Naive thymus-derived CD4-positive, alpha-beta T cell (primary cell): ENCODE data around the gene TMC5. TPM values are rescaled to one million over a fixed set of nuclear protein-coding genes. Genes with fewer than 3 reads are reported as not detected.

ENCODE experiments used
- ATAC-seq: fragments of 150-1000 bp; cut with Tn5 transposase; 2 replicates; pipeline ENCODE4 v1.10.0; 2021; ENCODE audit warnings: mild to moderate bottlenecking, moderate library complexity
- CTCF ChIA-PET: fragments of 350-600 bp; sonication (Branson Sonifier 250); formaldehyde crosslinking; loops from one replicate; lab custom pipeline; 2021; ENCODE audit warnings: antibody characterized with exemption; lab: Charles Lee
- POLR2A ChIA-PET: fragments of 350-600 bp; sonication (Branson Sonifier 250); formaldehyde crosslinking; loops from one replicate; lab custom pipeline; 2021; ENCODE audit warnings: antibody characterized with exemption, inconsistent platforms; lab: Charles Lee
- DNase-seq, 9 donors: peaks; one replicate each; pipeline versions ENCODE4 v3.0.0 to v3.0.0-alpha.2; 2020 to 2022; ENCODE audit warnings: mixed read lengths in 1 of 9
- H3K27ac ChIP-seq: one replicate; pipeline ENCODE4 v1.7.0; 2013; ENCODE audit warnings: mild to moderate bottlenecking, low read depth, low read length, moderate library complexity
- H3K27me3 ChIP-seq, 2 donors: one replicate each; pipeline ENCODE4 v1.7.0; 2013; ENCODE audit warnings: low read length in 2 of 2, mild to moderate bottlenecking in 2 of 2, moderate library complexity in 2 of 2; ENCODE audit not compliant: control insufficient read depth in 2 of 2, insufficient read depth in 2 of 2
- H3K36me3 ChIP-seq, 3 experiments: 1 replicate in 2 of 3; 2 replicates in 1 of 3; pipeline ENCODE4 v1.7.0; 2013; ENCODE audit warnings: low read length in 3 of 3, mild to moderate bottlenecking in 3 of 3, moderate library complexity in 1 of 3; ENCODE audit not compliant: insufficient read depth in 3 of 3, control insufficient read depth in 2 of 3
- H3K4me1 ChIP-seq, 2 donors: one replicate each; pipeline ENCODE4 v1.7.0; 2013; ENCODE audit warnings: low read length in 2 of 2, mild to moderate bottlenecking in 2 of 2, moderate library complexity in 1 of 2; ENCODE audit not compliant: control insufficient read depth in 2 of 2, insufficient read depth in 2 of 2
- H3K4me3 ChIP-seq: 2 replicates; pipeline ENCODE4 v1.7.0; 2013; ENCODE audit warnings: mild to moderate bottlenecking, low read length
- H3K9me3 ChIP-seq, 3 experiments: 1 replicate in 2 of 3; 2 replicates in 1 of 3; pipeline ENCODE4 v1.7.0; 2013; ENCODE audit warnings: low read length in 3 of 3; ENCODE audit not compliant: control insufficient read depth in 2 of 3
- H3K27ac Mint-ChIP-seq, 9 donors: one replicate each; pipeline ENCODE4 v1.8.0; 2020 to 2022; ENCODE audit warnings: mixed read lengths in 9 of 9, mild to moderate bottlenecking in 8 of 9, moderate library complexity in 5 of 9, inconsistent platforms in 2 of 9
- H3K27me3 Mint-ChIP-seq, 5 donors: one replicate each; pipeline ENCODE4 v1.8.0; 2021 to 2022; ENCODE audit warnings: mixed read lengths in 5 of 5, mild to moderate bottlenecking in 1 of 5
- H3K36me3 Mint-ChIP-seq, 5 donors: one replicate each; pipeline ENCODE4 v1.8.0; 2020 to 2022; ENCODE audit warnings: mixed read lengths in 5 of 5, mild to moderate bottlenecking in 3 of 5, inconsistent platforms in 1 of 5
- H3K4me1 Mint-ChIP-seq, 7 donors: one replicate each; pipeline ENCODE4 v1.8.0; 2020 to 2022; ENCODE audit warnings: mixed read lengths in 7 of 7, mild to moderate bottlenecking in 3 of 7, inconsistent platforms in 1 of 7
- H3K4me3 Mint-ChIP-seq, 10 donors: one replicate each; pipeline ENCODE4 v1.8.0; 2020 to 2022; ENCODE audit warnings: mild to moderate bottlenecking in 10 of 10, mixed read lengths in 10 of 10, moderate library complexity in 6 of 10, inconsistent platforms in 2 of 10
- H3K9me3 Mint-ChIP-seq, 11 donors: one replicate each; pipeline ENCODE4 v1.8.0; 2020 to 2022; ENCODE audit warnings: mixed read lengths in 11 of 11, mild to moderate bottlenecking in 4 of 11, inconsistent platforms in 1 of 11, moderate library complexity in 1 of 11
- intact Hi-C, 2 donors: fragments of 100-400 bp; cut with micrococcal nuclease; formaldehyde crosslinking; loops; one replicate each; pipeline ENCODE4 v1.15.1; 2023
- polyA plus RNA-seq, 2 donors: library from polyadenylated mRNA; unstranded; fragments of 300-500 nt; fragmentation: Illumina TruSeq; gene quantifications; one replicate each; pipeline ENCODE4 v1.2.3, GENCODE V29; 2021
- total RNA-seq, 6 experiments: library from RNA in 5 of 6; stranded (reverse) in 5 of 6; gene quantifications; 1 replicate in 5 of 6; 2 replicates in 1 of 6; pipeline ENCODE4 v1.2.3 and lab custom pipeline; 2021 to 2026

The TMC5 gene
- total and polyA plus RNA-seq, 7 experiments from 2014 or later, result not detected

DNA sequence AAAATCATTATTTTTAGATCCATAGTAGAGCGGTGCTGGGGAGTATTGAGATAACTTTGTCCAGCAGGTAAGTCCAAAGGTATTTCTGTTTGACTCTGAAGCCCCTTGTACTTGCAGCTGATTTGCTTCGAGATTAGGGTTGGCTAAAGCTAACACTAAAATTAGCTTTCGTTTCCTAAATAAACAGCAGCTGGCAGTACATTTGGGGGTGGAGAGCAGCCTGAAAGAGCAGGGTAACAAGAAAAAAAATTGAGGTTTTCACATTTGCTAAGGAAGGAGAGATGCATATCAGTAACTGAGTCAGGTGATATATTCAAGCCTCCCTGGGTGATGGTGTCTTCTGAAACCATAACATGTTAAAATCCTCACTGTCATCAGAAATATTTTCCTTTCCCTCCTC lies 37.4 kb upstream of the TMC5 start:
- ATAC-seq, result no peak
- Histone ChIP-seq H3K36me3 (no peaks in the 10 kb centered on the region), H3K9me3 (no peaks in the 10 kb centered on the region), H3K27ac (no peak overlapping the region), H3K27me3 (no peaks in the 10 kb centered on the region), H3K4me1 (no peaks in the 10 kb centered on the region), H3K4me3 (no peak overlapping the region)
- H3K27me3 Mint-ChIP-seq, result peaks cover 9 to 29% (median 15%) of the 10 kb centered on the region in 5 donors
- H3K27ac Mint-ChIP-seq, result peak overlapping the region in 1 of 9 donors; percentile 83
- intact Hi-C loops, result no loop called here
- peak overlapping the region in 1 of 10 donors; percentile 71 for H3K4me3 Mint-ChIP-seq
- no peaks in the 10 kb centered on the region for H3K36me3 Mint-ChIP-seq
- H3K4me1 Mint-ChIP-seq, result peaks cover 0 to 46% (median 0%) of the 10 kb centered on the region in 7 donors
- ChIA-PET CTCF (no interaction called here), POLR2A (no interaction called here)
- DNase-seq, result no peak
- H3K9me3 Mint-ChIP-seq, result no peaks in the 10 kb centered on the region

DNA sequence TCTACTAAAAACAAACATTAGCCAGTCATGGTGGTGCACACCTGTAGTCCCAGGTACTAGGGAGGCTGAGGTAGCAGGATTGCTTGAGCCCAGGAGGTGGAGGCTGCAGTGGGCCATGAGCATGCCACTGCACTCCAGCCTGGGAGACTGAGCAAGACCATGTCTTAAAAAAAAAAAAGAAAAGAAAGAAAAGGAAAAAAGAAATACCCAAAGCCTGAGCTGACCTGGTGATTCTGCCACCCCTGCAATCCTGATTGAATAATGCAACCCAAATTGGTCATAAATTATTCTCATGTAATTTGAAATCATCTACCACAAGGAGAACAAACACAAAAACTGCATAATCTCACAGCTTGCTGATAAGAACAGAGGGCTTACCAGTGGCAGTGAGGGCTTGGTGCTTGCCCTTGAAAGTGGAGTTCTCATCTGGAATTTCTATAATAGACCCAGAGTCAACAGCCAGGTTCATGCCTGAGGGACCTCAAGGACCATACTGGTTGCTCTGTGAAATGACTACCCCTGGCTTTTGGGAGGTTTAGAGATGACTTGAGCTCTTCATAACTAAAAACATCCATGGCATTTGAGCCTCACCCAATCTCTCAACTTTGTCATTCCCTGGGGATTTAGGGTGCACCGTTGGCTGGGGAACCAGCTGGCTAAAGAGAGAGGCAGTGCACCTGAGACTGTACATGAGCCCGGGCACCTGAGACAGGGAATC lies 35.4 kb upstream of the TMC5 start:
- peaks cover 0 to 2% (median 0%) of the 10 kb centered on the region in 11 donors for H3K9me3 Mint-ChIP-seq
- ChIA-PET POLR2A (no interaction called here), CTCF (no interaction called here)
- peaks cover 0 to 2% (median 0%) of the 10 kb centered on the region in 5 donors for H3K36me3 Mint-ChIP-seq
- intact Hi-C loops, result no loop called here
- H3K4me1 Mint-ChIP-seq, result peaks cover 0 to 46% (median 0%) of the 10 kb centered on the region in 7 donors
- H3K27ac Mint-ChIP-seq, result no peak overlapping the region
- Histone ChIP-seq H3K9me3 (no peaks in the 10 kb centered on the region), H3K36me3 (no peaks in the 10 kb centered on the region), H3K4me3 (no peak overlapping the region), H3K27me3 (no peaks in the 10 kb centered on the region), H3K4me1 (no peaks in the 10 kb centered on the region), H3K27ac (no peak overlapping the region)
- peaks cover 10 to 40% (median 13%) of the 10 kb centered on the region in 5 donors for H3K27me3 Mint-ChIP-seq
- no peak for DNase-seq
- H3K4me3 Mint-ChIP-seq, result peak overlapping the region in 1 of 10 donors; percentile 72
- no peak for ATAC-seq

DNA sequence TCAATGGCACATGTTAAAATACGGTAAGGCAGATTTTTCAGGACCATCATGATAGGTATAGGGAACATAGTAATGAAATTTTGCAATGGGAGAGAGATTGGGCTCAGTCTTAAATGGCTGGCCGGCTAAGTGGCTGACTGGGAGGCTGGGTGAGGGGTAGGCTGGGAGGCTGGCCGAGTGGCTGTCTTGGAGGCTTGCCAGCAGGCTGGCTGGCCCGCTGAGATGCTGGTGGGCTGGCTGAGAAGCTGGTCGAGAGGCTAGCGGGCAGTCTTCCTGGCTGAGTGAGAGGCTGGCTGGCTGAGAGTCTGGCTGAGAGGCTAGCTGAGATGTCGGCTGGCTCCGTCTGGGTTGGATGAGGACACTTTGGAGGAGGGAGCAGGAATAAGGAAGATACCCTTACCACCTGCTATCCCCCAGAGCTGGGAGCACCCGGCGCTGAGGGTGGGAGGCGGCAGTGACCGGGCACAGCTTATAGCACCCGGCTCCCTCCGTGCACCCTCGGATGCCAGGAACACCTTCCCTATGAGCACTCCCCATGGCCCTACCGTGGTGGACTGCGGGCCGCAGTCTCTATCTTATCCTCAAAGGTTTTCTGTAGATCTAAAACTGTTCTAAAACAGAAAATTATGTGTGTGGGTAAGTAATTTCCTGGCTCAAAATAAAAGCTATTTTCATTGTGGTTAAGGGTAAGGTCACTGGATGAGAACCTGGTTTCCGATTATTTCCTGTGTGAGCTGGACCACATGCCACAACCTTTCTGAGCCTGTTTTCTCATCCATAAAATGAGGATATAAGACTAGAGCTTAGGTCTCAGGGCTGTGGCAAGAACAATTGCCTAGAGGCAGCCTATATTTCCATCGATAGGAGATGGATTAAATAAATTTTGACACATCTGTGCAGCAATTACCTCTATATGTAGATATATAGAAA lies 34.5 kb upstream of the TMC5 start:
- peak overlapping the region in 1 of 10 donors; percentile 72 for H3K4me3 Mint-ChIP-seq
- no peak overlapping the region for H3K4me3 ChIP-seq
- ATAC-seq (no peak), DNase-seq (no peak)
- no peaks in the 10 kb centered on the region for H3K27me3 ChIP-seq
- no peaks in the 10 kb centered on the region for H3K36me3 ChIP-seq
- H3K9me3 ChIP-seq, result no peaks in the 10 kb centered on the region
- H3K27me3 Mint-ChIP-seq, result peaks cover 10 to 45% (median 17%) of the 10 kb centered on the region in 5 donors
- H3K4me1 ChIP-seq, result no peaks in the 10 kb centered on the region
- H3K9me3 Mint-ChIP-seq, result peaks cover 0 to 2% (median 0%) of the 10 kb centered on the region in 11 donors
- intact Hi-C loops, result no loop called here
- CTCF ChIA-PET, result no interaction called here
- POLR2A ChIA-PET, result no interaction called here
- H3K36me3 Mint-ChIP-seq, result peaks cover 0 to 2% (median 0%) of the 10 kb centered on the region in 5 donors
- no peak overlapping the region for H3K27ac Mint-ChIP-seq
- H3K27ac ChIP-seq, result no peak overlapping the region
- peaks cover 0 to 46% (median 0%) of the 10 kb centered on the region in 7 donors for H3K4me1 Mint-ChIP-seq

DNA sequence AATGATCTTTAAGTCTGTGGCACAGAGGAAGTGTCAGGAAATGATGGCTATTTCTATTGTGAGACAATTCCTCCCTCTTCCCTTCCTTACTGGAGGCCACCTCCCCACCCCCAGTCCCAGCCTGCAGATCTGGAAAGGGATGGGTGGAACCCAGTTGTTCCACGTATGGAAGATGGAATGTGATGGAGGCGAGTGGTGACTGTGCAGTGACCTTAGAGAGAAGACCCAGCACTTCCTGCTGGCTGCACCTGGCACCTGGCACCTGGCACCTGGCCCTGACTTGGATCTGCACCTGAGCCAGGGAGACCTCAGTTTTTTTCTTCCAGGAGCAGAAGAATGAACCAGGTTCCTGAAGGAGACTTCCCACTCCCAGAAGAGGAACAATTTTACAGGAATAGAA lies 33.0 kb upstream of the TMC5 start:
- no peak overlapping the region for H3K4me3 ChIP-seq
- intact Hi-C loops, result no loop called here
- no peaks in the 10 kb centered on the region for H3K36me3 ChIP-seq
- peaks cover 0 to 3% (median 0%) of the 10 kb centered on the region in 11 donors for H3K9me3 Mint-ChIP-seq
- no peak overlapping the region for H3K4me3 Mint-ChIP-seq
- no peak overlapping the region for H3K27ac ChIP-seq
- ATAC-seq (no peak), DNase-seq (no peak)
- no peaks in the 10 kb centered on the region for H3K9me3 ChIP-seq
- peaks cover 16 to 57% (median 31%) of the 10 kb centered on the region in 5 donors for H3K27me3 Mint-ChIP-seq
- H3K4me1 Mint-ChIP-seq, result peaks cover 0 to 51% (median 0%) of the 10 kb centered on the region in 7 donors
- CTCF ChIA-PET, result no interaction called here
- POLR2A ChIA-PET, result no interaction called here
- H3K4me1 ChIP-seq, result no peaks in the 10 kb centered on the region
- no peak overlapping the region for H3K27ac Mint-ChIP-seq
- peaks cover 0 to 2% of the 10 kb centered on the region in 2 donors for H3K27me3 ChIP-seq
- H3K36me3 Mint-ChIP-seq, result peaks cover 0 to 2% (median 0%) of the 10 kb centered on the region in 5 donors

DNA sequence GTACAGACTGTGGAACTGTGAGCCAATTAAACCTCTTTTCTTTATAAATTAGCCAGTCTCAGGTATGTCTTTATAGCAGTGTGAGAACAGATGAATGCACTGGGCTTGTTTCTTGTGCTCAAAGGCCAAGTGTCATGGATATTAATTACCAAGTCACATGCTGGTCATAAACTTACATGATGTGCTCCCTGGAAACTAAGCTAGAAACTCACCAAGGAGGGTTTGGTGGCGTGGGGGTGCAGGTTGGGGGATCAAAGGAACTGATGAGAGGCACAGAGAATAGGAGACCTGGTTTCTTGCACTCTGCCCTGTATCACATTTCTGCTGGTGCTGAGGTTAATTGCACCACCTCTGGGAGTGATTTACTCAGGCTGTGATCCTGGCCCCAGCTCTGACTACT lies 31.2 kb upstream of the TMC5 start:
- H3K9me3 ChIP-seq, result no peaks in the 10 kb centered on the region
- no peak overlapping the region for H3K4me3 ChIP-seq
- H3K4me3 Mint-ChIP-seq, result no peak overlapping the region
- DNase-seq (no peak), ATAC-seq (no peak)
- H3K4me1 ChIP-seq, result no peaks in the 10 kb centered on the region
- ChIA-PET CTCF (no interaction called here), POLR2A (no interaction called here)
- H3K27ac ChIP-seq, result no peak overlapping the region
- peaks cover 0 to 37% (median 0%) of the 10 kb centered on the region in 7 donors for H3K4me1 Mint-ChIP-seq
- H3K36me3 Mint-ChIP-seq, result peaks cover 0 to 2% (median 0%) of the 10 kb centered on the region in 5 donors
- no peaks in the 10 kb centered on the region for H3K36me3 ChIP-seq
- peaks cover 0 to 2% of the 10 kb centered on the region in 2 donors for H3K27me3 ChIP-seq
- H3K27ac Mint-ChIP-seq, result no peak overlapping the region
- peaks cover 11 to 58% (median 40%) of the 10 kb centered on the region in 5 donors for H3K27me3 Mint-ChIP-seq
- peaks cover 0 to 4% (median 0%) of the 10 kb centered on the region in 11 donors for H3K9me3 Mint-ChIP-seq
- intact Hi-C loops, result no loop called here

DNA sequence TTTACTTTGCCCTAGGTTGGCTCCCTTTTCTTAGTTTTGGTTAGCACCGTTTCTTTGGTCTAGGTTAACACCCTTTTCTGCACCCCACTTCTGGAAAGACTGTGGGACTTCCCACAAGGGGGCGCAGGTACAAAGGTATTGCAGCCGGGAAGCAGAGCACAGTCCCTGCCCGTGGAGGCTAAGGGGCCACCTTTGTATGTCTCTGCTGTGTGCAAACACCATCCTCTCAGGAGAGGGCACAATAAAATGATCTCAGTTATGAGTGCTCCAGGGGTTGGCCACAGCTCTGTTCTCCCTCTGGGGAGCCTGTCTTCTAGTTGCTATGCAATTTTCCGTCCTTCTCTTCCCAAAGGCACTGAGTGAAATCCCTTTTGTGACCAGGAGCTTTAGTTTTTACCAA lies 28.4 kb upstream of the TMC5 start:
- no peak for ATAC-seq
- intact Hi-C loops, result loop anchor here in 1 of 2 donors (1.0 kb wide), 1 partner anchor 113 kb away; no protein-coding TSS in a partner anchor

More for the DNA sequence above, 28.4 kb upstream of the TMC5 start:
- H3K4me3 ChIP-seq, result no peak overlapping the region
- Mint-ChIP-seq H3K4me1 (peaks cover 0 to 13% (median 0%) of the 10 kb centered on the region in 7 donors), H3K4me3 (no peak overlapping the region), H3K27ac (no peak overlapping the region), H3K36me3 (peaks cover 0 to 2% (median 0%) of the 10 kb centered on the region in 5 donors), H3K27me3 (peaks cover 7 to 54% (median 45%) of the 10 kb centered on the region in 5 donors), H3K9me3 (peaks cover 0 to 6% (median 2%) of the 10 kb centered on the region in 11 donors)
- ChIA-PET CTCF (no interaction called here), POLR2A (no interaction called here)
- DNase-seq, result peak in 4 of 9 donors; percentile 2 to 53 (median 12)
- no peak overlapping the region for H3K27ac ChIP-seq
- H3K27me3 ChIP-seq, result peaks cover 0 to 2% of the 10 kb centered on the region in 2 donors
- H3K36me3 ChIP-seq, result no peaks in the 10 kb centered on the region
- no peaks in the 10 kb centered on the region for H3K9me3 ChIP-seq
- H3K4me1 ChIP-seq, result no peaks in the 10 kb centered on the region
